Heart right ventricle (tissue), 16 donors: ENCODE data around the gene KRT85. TPM values are rescaled to one million over a fixed set of nuclear protein-coding genes. Genes with fewer than 3 reads are reported as not detected.

Source experiments
- ATAC-seq, 8 donors: fragments of 200-7000 bp; cut with Tn5 transposase; one replicate each; pipeline ENCODE4 v1.9.1; 2020; ENCODE audit warnings: mild to moderate bottlenecking in 8 of 8, moderate library complexity in 8 of 8, moderate number of reproducible peaks in 1 of 8
- DNase-seq, 2 donors: peaks; one replicate each; pipeline ENCODE4 v3.0.0-alpha.2; 2020
- H3K27ac ChIP-seq, 10 donors: fragments of 200-600 bp; sonication (generic) in 2 of 10; one replicate each; pipeline versions ENCODE4 v1.5.0 to v1.8.0; 2020 to 2022; ENCODE audit warnings: mild to moderate bottlenecking in 3 of 10
- H3K27me3 ChIP-seq, 7 donors: fragments of 200-600 bp; one replicate each; pipeline ENCODE4 v1.8.0; 2021 to 2022; ENCODE audit warnings: mild to moderate bottlenecking in 2 of 7
- H3K36me3 ChIP-seq, 9 donors: fragments of 200-600 bp; sonication (generic) in 1 of 9; one replicate each; pipeline versions ENCODE4 v1.5.0 to v1.8.0; 2020 to 2022; ENCODE audit warnings: mild to moderate bottlenecking in 2 of 9
- H3K4me1 ChIP-seq, 9 donors: fragments of 200-600 bp; sonication (generic) in 1 of 9; one replicate each; pipeline versions ENCODE4 v1.5.0 to v1.8.0; 2020 to 2022; ENCODE audit warnings: mild to moderate bottlenecking in 4 of 9
- H3K4me3 ChIP-seq, 10 donors: fragments of 200-600 bp; sonication (generic) in 2 of 10; one replicate each; pipeline versions ENCODE4 v1.5.0 to v1.8.0; 2020 to 2022; ENCODE audit warnings: mild to moderate bottlenecking in 7 of 10, moderate library complexity in 2 of 10
- H3K9me3 ChIP-seq, 11 donors: fragments of 200-600 bp in 10 of 11; sonication (generic) in 2 of 11; one replicate each; pipeline versions ENCODE4 v1.5.0 to v1.8.0; 2013 to 2022; ENCODE audit warnings: mild to moderate bottlenecking in 2 of 11, control low read depth in 1 of 11, moderate library complexity in 1 of 11
- CTCF ChIP-seq, 9 donors: fragments of 200-600 bp; sonication (generic) in 2 of 9; IDR thresholded peaks; one replicate each; pipeline versions ENCODE4 v1.5.0 to v1.8.0; 2021 to 2022; ENCODE audit warnings: antibody characterized with exemption in 9 of 9, mild to moderate bottlenecking in 5 of 9, moderate library complexity in 1 of 9
- WGBS, 2 donors: extraction: QIAGEN DNeasy Blood & Tissue Kit; methylation state at CpG; one replicate each; pipeline ENCODE4 v1.1.7; 2013; ENCODE audit warnings: inconsistent platforms in 1 of 2; 5-methylcytosine and 5-hydroxymethylcytosine counted together
- intact Hi-C, 10 donors: fragments of 100-400 bp; cut with DNase I; formaldehyde crosslinking; loops; one replicate each; pipeline versions ENCODE4 v1.11.1 to v1.14.2; 2022
- polyA plus RNA-seq, 2 donors: library from polyadenylated mRNA; stranded (reverse); fragments of 200-250 nt; gene quantifications; one replicate each; pipeline ENCODE4 v1.2.3, GENCODE V29; 2013
- total RNA-seq, 10 donors: library from RNA; stranded (reverse); fragmentation: NEBNext Ultra II Directional in 3 of 10; extraction: Animal tissue kit (Norgen Biotek cat#: 25700) in 3 of 10; gene quantifications; one replicate each; pipeline versions ENCODE4 v1.2.1 to v1.2.4, GENCODE V29; 2021 to 2023
- donor health status: Arrhythmogenic right ventricular cardiomyopathy.
- donor health status: ischemic (EF 13 %, LVEDD 7.1; RV severe dilation, severe dysfunction).
- donor health status: healthy with polysubstance abuse.
- donor health status: DM: no; HTN: yes; CAD: no.
- donor health status: DM: no; HTN: no; CAD: no.
- donor health status: ischemic (EF 25% LVEDD 6.9; RV normal size, moderate dysfunction).
- donor health status: ischemic (EF 25% LVEDD 5.7; RV mildly dilated, moderate dysfunction).
- donor health status: healthy.
- donor health status: DM: yes; HTN: yes; CAD: no.
- donor health status: Ischemic cardiomyopathy.
- donor health status: ischemic (EF 35%, LVEDD 5.7; RV mildly dilated, moderate dysfunction).
- donor health status: nonischemic (EF 11% LVEDD 7.7; RV severe dilation, severe dysfunction).
- donor health status: DM: yes; HTN: yes; CAD: no.
- donor health status: PGD.
- donor health status: ischemic (EF 29% LVEDD 5.4; RV normal size, mild dysfunction).
- donor health status: nonischemic (EF 23%, LVEDD 6.1; RV moderate dilation, normal function).

Gene KRT85
- total and polyA plus RNA-seq, 12 donors: not detected

DNA sequence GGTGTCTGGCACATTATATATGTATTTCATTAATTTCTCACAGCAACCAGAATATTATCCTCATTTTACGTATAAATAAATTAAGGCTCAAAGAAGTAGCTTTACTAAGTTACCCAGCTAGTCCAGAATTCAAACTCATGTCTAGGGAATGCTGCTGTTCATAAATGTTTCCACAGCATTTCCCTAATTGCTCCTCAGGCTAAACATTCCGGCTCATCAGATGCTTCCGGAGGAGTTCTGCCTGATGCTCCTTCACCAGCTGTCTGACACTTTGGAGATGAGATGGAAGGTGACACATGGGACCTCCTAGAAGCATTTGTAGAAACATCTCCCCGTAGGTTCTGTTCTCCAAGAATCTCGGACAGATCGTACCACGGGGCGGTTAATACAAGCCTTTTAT lies 12.1 kb downstream of the KRT85 start:
- H3K9me3 ChIP-seq: no peaks in the 10 kb centered on the region
- H3K36me3 ChIP-seq: no peaks in the 10 kb centered on the region
- WGBS, 2 donors: 91 to 93% methylated on average over 8 of the region's 8 CpGs
- intact Hi-C loops: no loop called here
- no peak overlapping the region for H3K4me3 ChIP-seq
- DNase-seq (no peak), ATAC-seq (no peak)
- H3K4me1 ChIP-seq: peaks cover 0 to 6% (median 0%) of the 10 kb centered on the region in 9 donors
- H3K27ac ChIP-seq: no peak overlapping the region
- TF ChIP-seq CTCF (IDR thresholded peaks at IDR 0.05): no peak
- peaks cover 0 to 51% (median 36%) of the 10 kb centered on the region in 7 donors for H3K27me3 ChIP-seq

DNA sequence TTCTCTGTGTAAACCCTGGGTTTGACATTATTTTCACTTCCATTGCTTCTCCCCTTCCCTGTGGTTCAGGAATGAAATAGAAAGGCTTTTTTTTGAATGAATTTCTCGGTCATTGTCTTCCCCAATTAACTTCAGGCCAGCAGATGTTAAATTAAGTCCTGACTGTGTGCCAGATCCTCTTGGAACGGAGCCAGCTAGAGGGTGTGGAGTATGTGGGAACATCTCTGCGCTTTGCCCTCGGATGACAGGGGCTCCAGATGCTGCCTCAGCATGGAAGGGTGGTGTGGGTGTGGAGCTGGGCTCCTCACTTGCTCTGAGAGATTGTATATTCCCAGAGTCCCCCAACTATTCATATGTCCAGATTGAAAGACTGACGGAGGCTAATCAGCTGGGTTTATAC lies 13.1 kb downstream of the KRT85 start:
- DNase-seq (no peak), ATAC-seq (no peak)
- Histone ChIP-seq H3K4me1 (peaks cover 0 to 6% (median 0%) of the 10 kb centered on the region in 9 donors), H3K36me3 (no peaks in the 10 kb centered on the region), H3K9me3 (no peaks in the 10 kb centered on the region), H3K27ac (no peak overlapping the region), H3K4me3 (no peak overlapping the region), H3K27me3 (peaks cover 0 to 51% (median 35%) of the 10 kb centered on the region in 7 donors)
- TF ChIP-seq CTCF (IDR thresholded peaks at IDR 0.05): no peak
- intact Hi-C loops: loop anchor here in 1 of 10 donors (1.0 kb wide), 1 partner anchor 29 kb away; no protein-coding TSS in a partner anchor
- WGBS, 2 donors: 19 to 20% methylated on average over 5 of the region's 5 CpGs

DNA sequence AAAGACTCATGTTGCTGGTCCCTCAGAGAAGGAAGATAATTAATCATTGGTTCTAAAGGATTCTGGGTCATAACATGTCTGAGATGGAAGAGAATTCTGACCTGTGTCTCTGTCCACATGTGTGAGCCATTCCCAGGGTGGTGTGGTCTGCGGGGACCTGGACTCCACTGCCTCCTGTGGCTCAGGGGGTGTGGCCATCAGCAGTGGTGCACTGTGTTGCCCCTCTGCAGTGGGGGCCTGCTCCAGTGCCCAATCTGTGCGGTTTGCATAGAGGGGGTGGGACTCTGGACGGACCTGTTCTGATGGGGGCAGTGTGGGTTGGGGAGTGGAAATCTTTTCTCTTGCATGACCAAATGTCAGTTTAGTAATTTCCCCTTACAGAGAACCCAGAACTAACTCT lies 13.5 kb downstream of the KRT85 start:
- Histone ChIP-seq H3K9me3 (no peaks in the 10 kb centered on the region), H3K27me3 (peaks cover 0 to 48% (median 35%) of the 10 kb centered on the region in 7 donors), H3K27ac (no peak overlapping the region), H3K36me3 (no peaks in the 10 kb centered on the region), H3K4me1 (peaks cover 0 to 6% (median 0%) of the 10 kb centered on the region in 9 donors), H3K4me3 (no peak overlapping the region)
- intact Hi-C loops: loop anchor here in 1 of 10 donors (1.0 kb wide), 1 partner anchor 30 kb away; no protein-coding TSS in a partner anchor
- 68 to 70% methylated on average over 3 of the region's 3 CpGs for WGBS, 2 donors
- ATAC-seq (no peak), DNase-seq (no peak)
- no peak for TF ChIP-seq CTCF (IDR thresholded peaks at IDR 0.05)

DNA sequence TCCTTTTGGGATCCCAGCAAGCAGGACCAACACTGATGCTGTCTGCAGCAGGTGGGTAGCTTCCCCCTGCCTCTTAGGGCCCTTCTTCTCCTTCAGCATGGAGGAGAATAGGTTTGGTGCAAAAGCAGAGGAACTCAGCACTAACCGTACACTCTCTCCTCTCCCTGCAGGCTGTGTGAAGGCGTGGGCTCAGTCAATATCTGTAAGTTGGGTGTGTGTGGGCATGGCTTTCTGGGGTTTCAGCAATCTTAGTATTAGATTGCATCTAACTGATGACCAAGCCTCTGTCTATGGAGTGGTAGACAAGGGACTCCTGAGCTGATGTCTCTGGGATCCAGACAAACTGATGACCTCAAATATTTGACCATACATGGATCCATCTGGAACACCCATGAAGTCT lies 14.3 kb downstream of the KRT85 start:
- Histone ChIP-seq H3K4me1 (peaks cover 0 to 6% (median 0%) of the 10 kb centered on the region in 9 donors), H3K9me3 (no peaks in the 10 kb centered on the region), H3K36me3 (no peaks in the 10 kb centered on the region), H3K4me3 (no peak overlapping the region), H3K27me3 (peaks cover 0 to 44% (median 35%) of the 10 kb centered on the region in 7 donors), H3K27ac (no peak overlapping the region)
- 85 to 90% methylated on average over 2 of the region's 2 CpGs for WGBS, 2 donors
- DNase-seq (no peak), ATAC-seq (no peak)
- TF ChIP-seq CTCF (IDR thresholded peaks at IDR 0.05): no peak
- intact Hi-C loops: no loop called here
